ENCODE data around the gene SLC23A1.

DNA sequence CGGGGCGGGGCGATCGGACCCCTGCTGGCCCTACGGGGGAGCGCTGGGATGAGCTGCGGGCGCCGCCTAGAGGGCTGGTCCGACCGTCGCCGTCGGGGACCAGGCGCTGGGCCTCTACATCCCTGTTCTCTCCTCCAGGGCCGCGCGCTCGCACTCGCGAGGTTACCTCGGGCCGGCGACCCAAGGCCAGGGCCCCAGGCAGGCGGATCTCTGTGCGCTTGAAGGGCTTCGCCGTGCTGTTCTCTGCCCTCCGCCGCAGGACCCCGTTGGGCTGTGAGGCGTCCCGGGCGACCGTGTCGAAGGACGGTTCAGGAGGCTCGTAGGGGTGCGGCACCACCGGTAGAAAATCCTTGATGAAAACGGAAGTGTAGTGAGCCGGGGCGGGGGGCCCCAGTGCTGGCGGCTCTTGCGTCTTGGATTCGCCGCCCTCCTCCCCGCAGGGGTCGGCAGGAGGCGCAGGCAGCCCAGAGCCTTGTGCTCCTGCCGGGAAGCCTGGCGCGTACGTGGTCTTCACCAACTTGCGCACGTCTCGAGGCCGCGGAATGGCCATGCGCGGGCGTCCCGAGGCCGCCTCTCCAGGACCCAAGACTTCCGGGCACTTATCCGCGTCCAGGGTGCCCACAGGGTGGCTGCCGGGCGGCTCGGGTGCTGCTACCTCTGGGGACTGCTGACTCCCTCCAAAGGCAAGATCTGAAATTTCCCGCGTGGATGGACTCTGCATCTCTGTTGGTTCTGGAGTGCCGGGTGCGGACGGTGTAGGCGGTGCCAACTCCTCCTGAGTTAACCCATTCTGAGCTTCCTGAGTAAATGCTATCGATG is 9.8 kb upstream of the SLC23A1 start:
- TF ChIP-seq, protein P1, sequence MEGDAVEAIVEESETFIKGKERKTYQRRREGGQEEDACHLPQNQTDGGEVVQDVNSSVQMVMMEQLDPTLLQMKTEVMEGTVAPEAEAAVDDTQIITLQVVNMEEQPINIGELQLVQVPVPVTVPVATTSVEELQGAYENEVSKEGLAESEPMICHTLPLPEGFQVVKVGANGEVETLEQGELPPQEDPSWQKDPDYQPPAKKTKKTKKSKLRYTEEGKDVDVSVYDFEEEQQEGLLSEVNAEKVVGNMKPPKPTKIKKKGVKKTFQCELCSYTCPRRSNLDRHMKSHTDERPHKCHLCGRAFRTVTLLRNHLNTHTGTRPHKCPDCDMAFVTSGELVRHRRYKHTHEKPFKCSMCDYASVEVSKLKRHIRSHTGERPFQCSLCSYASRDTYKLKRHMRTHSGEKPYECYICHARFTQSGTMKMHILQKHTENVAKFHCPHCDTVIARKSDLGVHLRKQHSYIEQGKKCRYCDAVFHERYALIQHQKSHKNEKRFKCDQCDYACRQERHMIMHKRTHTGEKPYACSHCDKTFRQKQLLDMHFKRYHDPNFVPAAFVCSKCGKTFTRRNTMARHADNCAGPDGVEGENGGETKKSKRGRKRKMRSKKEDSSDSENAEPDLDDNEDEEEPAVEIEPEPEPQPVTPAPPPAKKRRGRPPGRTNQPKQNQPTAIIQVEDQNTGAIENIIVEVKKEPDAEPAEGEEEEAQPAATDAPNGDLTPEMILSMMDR (conservative IDR thresholded peaks at IDR 0.05; ENCODE audit: low read length) = peak; percentile 73
- no peak for TF ChIP-seq EZH2phosphoT487 (IDR thresholded peaks at IDR 0.05; ENCODE audit: borderline replicate concordance)

Data from Loucy (cell line).